ENCODE measurements around the gene CLIC1.

The CLIC1 gene

DNA sequence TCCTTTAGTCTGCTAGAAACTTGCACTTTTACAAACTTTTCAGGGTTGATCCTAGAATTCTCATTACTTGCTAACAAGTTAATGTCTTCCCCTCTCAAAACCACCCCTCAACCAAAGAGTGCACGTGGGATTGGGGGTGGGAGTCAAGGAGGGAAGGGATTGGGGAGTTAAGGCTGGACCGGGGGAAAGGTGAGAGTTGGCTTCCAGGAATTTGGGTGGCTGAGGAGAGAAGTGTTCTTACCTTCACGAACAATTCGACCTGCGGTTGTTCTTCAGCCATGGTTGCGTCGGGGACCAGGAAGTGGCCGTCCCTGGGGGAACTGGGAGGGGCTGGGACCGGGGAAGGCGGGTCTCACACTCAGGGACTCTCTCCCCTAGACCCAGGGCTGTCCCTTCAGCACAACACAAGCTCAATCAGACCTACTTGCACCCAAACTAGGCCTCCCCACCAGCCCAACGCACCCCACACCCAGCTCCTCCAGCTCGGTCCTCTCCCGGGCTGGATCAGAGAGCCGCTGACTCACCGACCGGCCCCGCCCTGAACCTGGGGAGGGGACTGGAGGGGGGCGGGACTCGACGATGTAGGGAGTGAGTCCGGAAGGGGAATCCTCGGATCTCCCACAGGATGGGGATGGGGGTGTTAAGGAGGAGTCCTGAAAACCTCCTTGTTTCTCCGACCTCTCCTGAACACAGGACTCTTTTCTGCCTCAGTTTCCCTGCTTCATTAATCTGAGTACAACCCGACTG is at the start of gene CLIC1:
Gene CLIC1 (minus strand): TSS at position 510 of the 747 bp plus-strand sequence. CDS start 230 bp downstream, at position 280.
- DNase-seq, result peak; percentile 78 to 79

DNA sequence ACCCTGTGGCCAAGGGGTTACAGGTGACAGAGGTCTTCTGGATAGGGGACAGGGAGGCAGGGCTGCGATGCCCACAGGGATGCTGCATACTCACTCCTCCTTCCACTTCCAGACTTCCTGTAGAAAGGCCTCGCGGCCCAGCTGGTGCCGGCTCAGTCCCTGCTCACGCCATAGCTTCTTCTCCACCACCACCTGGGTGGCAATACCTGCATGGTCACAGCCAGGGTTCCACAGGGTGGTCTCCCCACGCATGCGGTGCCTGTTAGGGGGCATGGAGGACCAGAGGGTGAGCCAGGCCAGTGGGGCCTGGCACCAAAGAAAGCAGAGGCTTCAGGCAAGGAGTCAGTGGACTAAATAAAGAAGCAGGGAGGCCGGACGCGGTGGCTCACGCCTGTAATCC is 49.1 kb upstream of the CLIC1 start:
- no peak for DNase-seq

DNA sequence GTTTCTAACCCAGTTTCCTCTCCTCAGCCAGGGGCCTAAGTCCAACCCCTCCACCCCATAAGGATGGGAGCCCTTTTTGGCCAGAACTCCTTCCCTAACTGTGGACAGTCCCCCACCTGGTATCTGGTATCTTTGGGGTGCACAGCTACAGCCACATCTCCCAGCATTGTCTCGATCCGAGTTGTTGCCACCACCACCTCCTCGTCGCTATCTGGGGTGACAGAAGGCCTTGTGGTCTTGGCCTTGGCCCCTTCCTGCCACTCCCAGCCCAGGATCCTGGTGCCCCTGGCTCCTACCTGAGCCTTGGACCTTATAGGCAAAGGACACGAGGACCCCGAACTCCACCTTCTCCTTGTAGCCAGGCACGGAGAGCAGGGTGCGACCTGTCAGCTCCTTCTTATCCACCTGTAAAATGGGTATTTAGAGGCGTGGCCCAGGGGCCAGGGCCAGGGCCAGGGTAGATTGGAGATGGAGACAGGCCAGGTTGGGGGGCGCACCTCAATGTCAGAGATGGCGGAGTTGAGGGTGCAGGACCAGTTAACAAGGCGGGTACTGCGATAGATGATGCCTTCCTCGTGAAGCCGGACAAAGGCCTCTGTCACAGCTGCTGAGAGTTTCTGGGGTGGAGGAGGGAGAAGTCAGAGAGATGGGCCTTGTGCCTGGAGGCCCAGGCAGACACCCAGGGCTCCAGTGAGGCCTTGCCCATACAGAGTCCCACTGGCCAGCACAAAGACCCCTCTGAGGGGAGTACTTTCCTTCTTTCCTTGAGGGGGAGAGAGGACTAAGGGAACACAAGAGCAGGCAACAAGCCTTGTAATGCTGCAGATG is 48.0 kb upstream of the CLIC1 start:
- no peak for DNase-seq

DNA sequence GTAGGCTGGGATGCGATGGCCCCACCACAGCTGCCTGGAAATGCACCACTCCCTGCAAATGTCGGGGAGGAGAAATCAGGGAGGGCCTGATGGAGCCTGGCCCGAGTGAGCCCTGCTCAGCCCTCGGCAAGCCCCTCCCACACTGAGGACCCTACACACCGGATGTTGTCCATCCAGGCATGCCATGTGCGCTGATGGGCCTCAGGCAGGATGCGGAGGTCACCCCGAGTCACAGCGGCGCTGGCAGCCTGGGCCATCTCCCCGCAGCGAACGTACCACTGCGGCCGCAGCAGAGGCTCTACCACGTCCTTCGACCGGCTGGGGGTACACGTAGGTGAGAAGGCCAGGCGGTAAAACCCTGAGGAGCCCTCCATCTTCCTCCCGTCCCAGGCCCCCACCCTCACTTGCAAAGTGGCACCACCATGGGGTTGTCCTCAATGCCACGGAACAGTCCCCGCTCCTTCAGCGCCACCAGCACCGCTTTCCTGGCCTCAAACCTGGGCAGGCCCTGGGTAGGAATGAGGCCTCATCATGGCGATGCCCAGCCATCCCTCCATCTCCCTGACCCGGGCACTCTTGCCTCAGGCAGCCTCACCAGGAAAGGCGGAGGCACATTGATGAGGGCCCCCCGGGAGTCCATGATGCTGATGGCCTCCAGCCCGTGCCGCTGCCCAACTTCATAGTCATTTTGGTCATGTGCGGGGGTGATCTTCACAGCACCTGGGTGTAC is 46.0 kb upstream of the CLIC1 start:
- DNase-seq, result no peak

DNA sequence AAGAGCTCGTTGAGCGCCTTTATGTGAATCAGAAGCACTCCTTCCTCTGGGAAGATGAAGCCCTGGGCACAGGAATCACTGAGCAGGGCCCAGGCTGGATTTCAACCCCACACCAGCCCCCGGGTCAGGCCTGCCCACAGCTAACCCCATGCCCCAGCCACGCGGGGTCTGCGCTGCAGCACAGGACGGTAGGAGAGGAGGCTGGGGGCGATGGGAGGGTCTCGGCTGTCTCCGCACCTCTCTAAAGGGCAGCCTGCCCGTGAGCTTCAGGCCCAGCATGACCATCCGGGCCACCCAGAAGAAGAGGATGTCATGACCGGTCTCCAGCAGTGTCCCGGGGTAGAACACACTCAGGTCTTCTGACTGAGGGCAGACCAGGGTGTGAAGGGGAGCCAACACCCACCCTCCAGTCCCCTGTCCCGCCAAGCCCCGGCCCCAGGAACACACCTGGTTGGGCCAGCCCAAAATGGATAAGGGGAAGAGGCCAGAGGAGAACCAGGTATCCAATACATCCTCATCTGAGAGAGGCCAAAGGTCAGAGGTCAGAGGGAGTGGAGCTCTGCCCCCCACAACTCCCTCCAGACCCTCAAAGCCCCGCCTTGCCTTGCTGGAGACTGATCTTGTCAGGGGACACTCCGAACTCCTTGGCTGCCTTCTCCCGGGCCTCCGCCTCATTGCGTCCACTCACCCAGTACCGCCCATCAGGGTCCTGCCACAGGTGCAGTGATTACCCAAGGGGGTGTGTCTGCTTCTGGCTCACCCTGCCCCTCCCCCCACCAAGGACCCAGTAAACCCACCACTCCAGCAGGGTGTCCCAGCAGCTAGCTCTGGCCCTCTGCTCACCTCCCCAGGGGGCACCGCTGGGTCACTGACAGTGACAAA is 45.2 kb upstream of the CLIC1 start:
- no peak for DNase-seq

DNA sequence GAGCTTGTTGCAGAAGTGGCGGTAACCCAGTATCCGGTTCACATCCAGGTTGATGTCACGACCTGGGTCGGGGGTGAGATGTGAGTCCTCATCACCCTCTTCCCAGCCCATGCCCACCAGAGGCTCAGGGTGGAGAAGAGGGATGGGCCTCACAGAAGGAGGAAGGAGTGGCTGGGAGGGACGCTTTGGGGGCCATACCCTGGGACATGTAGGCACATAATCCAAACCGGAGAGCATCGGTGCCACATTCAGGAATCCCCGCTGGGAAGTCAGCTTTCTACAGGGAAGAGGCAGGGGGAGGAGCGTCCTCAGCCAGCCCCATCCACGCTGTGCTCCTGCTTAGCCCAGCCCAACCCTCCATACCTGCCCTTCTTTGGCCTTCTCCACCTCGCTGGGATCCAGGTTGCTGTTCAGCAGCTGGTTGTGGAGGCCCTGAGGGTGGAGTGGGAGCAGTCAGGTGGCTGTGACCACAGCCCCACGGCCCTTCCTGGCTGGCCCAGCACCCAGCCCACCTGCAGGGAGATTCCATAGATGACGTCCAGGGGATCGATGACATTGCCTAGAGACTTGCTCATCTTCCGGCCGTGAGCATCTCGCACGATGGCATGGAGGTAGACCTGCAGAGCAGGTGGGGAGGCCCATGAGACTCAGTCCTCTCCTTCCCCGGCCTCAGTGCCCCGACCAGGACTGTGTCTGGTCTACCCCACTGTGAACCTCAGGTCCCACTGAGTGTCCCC is 44.3 kb upstream of the CLIC1 start:
- DNase-seq, result no peak

DNA sequence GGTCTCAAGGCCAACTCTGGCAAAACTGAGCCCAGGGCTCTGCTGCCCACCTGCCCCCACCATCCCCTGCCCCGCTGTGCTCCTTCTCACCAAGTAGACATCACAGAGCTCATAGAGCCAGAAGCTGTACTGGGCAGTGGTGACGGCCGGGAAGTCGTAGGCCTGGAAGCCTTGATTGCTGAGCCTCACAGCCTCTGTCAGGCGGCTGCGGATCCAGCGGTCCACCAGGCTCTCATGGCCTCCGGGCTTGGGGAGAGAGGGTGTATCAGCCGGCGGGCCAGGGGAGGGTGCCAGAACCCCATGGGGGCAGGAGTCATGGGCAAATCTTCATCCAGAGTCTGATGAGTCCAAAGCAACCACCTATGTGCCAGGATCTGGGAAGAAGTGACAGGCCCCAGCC is 43.6 kb upstream of the CLIC1 start:
- no peak for DNase-seq

DNA sequence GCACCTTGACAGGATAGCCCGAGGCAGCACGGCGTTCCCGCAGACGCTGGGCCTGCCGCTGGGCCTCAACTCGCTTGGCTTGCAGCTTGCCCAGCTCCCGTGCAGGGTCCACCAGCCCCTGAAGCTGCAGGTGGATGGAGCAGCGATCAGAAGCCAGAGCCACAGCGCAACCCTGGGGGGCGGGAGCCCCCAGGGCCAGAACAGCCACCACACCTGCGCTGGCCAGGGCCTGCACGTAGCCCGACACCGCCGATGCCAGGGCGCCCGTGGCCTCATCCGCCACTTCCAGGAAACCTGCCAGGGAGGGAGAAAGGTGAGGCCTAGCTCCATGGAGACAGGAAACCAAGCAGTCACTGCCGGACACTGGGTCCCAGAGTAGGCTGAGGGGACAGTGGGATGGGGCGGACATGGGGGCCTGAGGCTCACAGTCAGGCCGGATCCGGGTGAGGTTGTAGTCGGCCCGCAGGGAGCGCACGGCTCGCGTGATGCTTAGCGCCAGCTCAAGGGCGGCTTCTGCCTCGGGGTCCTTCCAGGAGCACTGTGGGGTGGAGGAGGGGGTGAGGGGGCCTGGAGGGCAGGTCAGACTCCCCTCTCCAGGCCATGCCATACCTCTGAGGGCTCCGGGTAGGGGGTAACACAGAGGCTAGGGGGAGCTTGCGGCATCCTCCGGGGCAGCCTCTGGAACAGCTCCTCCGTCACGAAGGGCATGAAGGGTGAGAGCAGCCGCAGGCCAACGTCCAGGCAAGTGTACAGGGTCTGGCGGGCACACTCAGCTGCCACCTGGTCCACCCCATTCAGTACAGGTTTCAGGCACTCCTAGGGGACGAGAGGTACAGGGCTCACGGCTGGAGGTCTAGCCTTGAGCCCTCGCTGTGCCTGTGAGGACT is 42.9 kb upstream of the CLIC1 start:
- no peak for DNase-seq

DNA sequence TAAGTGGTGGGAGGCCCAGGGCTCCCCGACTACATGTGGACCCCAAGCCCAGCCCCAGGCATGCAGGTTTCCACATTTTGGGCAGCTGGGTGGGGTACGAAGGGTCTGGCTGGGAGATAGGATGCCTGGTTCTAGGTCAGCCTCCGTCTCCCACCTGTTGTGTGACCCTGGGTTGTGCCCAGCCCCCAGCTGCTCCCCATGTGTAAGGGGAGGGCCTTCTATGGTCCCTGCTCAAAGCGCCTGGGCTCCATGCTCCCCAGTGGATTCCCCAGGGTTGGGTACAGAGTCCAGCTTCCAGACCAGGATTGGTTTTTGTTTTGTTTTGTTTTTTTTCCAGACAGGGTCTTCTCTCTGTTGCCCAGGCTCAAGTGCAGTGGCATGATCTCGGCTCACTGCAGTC is 41.9 kb upstream of the CLIC1 start:
- no peak for DNase-seq

DNA sequence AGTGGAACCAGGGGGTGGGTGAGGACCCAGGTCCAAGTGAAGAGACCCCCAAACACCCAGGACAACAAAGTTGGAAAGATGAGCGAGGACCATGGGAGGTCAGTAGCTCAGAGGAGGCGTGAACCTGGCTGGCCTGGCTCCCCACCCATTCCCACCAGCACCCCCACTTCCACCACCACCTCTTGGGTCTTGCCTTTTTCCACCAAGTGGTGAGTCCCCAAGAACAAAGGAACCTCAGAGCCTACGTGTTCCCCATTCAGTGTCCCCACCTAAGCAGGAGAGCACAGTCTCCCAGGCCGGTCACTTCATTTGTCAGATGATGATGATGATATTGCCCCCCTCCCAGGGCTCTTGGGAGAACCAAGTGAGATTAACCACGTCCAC is 41.3 kb upstream of the CLIC1 start:
- no peak for DNase-seq

DNA sequence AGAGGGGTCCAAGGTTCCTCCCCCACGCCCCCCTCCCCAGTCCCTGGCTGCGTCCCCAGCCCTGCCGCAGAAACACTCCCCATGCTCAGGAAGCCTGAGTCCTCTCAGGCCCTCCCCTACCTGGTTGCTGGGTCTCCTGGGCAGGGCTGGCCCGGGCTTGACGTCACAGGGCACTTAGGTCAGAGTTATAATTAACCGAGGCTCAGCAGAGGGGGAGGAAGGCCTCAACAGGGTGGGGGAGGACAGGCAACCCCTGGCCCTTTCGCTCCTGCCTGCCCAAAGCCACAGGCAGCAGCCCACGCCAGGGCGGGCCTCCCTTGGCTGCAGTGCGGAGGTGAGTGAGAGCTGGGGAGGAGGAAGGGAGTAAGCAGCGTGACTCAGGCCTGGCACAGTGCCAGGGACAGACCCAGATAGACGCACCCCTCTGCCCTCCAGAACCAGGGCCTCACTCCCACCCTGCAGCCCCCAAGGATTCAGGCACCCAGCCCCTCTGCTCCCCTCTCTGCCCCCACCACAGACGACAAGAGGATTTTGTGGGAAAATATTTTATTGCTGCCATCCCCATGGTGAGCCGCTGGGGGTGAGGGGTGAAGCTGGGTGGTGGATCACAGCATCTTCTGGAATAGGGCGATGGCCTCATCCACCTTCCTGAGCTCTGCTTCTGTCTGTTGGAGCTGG is 40.8 kb upstream of the CLIC1 start, which contains the start of gene VWA7:
Gene VWA7 (minus strand): TSS at position 340 of the 678 bp plus-strand sequence. CDS start 549 bp downstream, outside the sequence.
- DNase-seq, result peak; percentile 80 to 85

DNA sequence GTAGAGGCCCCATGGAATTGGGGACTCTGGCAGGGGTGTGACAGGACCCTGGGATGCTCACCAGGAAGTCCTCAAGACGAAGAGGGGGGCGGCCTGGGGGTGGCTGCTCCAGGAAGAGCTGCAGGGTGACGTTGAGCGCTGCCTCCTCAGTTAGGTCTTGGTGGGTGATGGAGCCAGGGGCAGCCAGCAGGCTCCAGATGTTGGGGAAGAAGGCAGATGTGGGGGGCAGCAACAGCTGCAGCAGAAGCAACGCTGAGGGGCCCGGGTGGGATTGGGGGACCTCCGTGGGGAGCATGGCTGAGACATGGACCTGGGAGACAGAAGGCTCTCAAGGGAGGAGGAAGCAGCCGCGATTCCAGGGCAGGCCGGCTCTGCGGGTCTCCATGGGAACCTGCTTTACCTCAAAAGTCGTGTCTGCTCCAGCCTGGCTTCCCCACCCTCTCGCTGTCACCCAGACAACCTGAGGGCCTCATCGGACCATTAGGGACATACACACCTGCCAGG is 40.2 kb upstream of the CLIC1 start:
- no peak for DNase-seq

DNA sequence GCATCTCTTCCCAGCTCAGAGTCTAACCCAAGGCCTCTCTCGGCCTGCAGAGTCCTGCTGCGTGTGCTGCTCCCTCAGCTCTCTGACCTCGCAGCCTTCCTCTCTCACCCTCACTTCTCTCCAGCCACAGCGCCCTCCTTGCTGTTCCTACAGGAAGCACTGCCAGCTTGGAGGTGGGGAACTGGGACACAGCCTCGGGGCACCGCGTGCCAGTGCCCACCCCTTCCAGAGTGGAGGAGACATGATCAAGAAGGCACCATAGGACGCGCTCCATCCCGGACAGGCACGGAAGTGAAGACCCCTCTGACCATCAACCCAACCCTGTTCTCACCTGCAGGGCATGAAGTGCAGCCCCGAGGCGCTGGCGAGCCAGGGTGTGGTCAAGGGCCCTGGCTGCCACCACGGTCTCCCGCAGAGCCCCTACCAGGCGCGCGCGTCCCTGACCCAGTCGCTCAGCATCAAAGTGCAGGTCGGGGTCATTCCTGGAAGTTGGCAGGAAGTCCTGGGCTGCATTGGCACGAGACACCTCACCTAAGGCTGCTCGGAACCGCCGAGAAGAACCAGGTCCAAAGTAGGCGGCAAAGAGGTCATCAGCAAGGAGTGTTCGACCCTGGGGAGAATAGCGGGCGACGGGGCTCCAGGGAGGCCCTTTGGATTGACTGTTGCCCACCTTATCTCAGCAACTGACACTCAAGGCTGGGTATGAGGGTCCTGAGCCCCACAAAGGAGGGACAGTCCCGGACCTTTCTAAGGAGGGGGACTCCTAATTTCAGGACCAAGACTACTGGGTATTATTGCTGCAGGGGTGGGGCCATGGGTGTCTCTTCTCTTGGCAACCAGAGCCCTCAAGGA is 39.5 kb upstream of the CLIC1 start:
- no peak for DNase-seq

DNA sequence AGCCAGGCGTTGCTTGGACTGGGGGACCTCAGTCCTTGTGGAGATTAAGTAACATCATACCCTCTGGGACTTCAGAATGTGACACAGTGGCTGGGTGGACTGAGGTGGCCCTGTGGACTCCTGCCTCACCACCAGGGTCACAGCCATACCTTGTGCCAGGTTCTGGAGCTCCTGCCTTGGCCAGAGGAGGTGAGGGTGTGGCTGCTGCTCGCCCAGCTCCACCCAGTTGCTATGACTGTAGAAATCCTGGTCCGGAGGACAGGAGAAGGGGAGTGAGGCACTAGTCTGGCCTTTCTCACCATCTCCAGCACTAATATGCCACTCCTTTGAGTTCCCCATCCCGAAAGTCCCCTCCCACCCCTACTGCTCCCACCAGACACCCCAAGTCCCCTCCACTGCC is 38.9 kb upstream of the CLIC1 start:
- no peak for DNase-seq

DNA sequence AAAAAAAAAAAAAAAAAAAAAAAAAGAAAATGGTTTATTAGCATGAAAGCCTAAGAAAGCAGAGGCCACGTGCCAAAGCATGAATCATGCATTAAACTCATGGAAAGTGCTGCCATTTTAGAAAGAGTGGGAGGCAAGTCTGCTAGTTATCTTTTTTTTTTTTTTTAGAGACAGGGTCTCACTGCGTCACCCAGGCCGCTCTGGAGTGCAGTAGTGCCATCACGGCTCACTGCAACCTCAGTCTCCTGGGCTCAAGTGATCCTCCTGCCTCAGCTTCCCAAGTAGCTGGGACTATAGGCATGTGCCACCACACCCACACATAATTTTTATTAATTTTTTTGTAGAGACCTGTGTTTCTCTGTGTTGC is 35.6 kb upstream of the CLIC1 start:
- peak in 1 of 2 experiments; percentile 76 for DNase-seq

DNA sequence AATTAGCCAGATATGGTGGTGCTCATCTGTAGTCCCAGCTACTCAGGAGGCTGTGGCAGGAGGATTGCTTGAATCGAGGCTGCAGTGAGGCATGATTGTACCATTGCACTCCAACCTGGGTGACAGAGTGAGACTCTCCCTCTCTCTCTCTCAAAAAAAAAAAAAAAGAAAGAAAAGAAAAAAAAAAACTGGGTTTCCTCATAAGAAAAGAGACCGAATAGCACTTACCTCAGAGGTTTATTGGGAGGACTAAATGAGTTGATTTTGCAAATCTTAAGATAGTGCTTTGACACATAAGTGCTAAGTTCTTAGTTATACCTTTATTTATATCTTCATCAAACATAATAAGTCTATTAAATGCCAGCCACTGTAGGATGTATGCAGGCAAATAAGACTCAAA is 34.5 kb upstream of the CLIC1 start:
- no peak for DNase-seq

DNA sequence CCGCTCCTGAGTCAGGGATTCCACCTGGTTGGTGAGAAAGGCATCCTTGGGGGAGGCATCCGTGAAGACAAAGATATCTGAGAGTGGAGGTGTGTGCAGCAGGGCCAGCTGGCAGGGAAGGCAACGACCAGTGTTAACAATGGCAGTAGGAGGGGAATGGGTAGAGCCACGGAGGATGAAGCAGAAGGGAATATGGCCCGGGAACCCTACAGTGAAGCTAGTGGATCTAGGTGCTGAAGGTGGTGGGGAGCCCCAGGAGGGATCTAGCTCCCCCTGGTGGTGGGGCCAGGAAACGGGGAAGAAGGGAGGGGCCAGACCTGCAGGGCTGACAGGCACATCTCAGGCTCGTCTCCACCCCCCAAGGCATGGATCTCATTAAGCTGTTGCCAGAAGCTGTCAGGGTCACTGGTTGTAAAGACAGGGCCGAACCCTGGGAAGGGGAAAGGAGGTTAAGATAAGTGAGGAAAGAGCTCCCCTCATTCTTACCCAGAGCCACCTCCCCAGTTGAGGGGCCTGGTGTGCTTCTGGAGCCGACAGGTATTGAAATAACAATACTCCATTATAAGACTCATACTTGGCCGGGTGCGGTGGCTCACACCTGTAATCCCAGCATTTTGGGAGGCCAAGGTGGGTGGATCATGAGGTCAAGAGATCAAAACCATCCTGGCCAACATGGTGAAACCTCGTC is 33.5 kb upstream of the CLIC1 start:
- peak; percentile 73 to 75 for DNase-seq

Measured in stimulated activated CD4-positive, alpha-beta T cell treated with anti-CD3 and anti-CD28 coated beads, Interleukin-4, amount 100 ng/mL, for 4 hours (primary cell).